Activated T-cell treated with anti-CD3 and anti-CD28 coated beads, Interleukin-2, amount 50 U/mL, for 1 hour (primary cell): ENCODE results near the gene CLIP4.

Source experiments
- DNase-seq: peaks from one replicate; pipeline ENCODE4 v3.0.0-alpha.2; 2020

Gene CLIP4

DNA sequence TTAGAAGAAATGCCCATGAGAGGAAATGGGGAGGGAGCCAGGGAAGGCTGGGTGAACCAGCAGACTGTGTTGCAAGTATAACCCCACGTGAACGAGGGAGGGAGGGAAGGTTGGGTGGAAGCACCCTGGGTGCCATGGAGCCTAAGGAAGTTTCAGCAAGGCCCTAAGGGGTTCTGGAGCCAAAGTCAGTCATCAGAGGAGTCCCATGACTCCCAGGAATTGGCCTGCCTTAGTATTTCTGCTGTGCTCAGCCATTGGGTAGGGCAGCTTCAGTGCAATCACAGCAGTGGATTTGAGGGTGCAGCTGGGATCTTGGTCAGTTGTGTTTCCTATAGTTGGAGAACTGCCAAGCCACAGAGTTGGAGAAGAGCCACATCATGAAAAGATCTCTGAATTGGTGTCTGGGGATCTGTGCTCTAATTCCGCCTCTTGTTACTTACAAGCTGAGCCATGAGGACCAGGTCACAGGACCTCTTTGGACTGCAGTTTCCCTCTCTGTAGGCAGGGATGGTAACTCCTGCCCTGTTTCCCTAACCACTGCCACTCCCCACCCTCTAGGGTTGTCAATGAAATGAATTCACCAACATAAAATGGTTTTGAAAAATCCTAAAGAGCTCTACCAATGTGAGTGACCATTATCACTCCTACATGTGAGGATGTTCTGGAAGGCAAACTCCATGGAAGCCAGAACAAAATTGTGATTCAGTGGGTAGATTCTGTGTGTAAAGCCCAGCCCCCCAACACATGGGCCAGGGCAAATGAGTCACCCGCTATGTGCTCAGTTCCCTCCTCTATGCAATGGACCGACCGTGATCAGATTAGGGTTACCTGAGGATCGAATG lies 108.9 kb downstream of the CLIP4 start:
- no peak for DNase-seq

DNA sequence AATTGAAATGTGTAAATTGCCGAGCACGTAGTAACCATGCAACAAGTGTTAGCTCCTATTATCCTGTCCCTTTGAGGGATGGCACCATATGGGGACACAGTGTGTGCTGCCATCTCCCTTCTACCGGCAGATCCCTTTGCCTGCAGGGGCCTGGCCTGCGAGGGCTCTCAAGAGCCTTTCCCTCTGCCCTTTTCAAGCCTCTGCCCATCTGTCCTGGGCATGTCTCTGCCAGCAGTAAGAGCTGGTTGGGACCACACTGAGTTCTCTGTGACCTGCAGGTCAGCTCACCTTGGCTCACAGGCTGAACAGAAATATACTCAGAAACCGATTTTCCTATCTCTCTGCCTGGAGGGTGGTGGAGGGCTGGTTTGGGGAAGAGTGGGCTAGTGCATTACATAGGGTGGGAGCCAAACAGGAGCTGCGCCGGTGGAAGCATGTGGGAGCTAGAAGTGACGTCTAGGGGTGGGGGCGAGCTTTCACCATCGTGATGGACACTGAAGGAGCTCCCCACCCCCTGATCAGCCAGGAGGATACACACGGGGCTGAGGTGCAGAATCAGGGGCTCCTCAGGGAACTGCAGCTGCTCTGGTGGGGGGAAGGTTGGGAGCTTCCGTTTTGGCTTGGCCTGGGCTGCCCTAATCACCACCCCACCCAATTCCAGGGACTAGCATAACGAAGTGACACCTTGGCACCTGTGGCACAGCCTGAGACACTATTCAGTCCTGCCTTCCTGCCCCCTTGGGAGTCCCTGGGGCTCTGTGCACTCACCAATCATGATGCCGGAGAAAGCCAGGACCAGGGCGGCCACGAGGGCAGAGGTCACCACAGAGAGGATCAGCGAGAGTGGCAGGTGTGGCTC lies 109.7 kb downstream of the CLIP4 start:
- no peak for DNase-seq

DNA sequence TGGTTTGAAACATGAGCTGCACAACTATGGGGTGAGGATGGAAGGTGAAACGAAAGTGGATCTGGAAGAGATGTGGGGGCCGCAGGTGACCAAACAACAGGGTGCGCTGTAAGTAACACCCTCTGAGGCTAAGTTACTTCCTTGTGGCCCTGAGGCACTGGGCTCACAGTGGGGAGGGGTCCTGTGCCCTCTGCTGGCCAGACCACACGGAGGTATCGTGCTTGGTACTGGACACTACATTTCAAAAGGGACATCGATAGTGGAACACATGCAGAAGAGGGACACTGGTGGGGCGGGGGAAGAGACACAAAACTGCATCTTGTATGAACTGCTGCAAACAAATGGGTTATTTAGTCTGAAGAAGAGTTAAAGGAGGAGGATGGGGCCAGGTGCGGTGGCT lies 110.6 kb downstream of the CLIP4 start:
- DNase-seq = no peak

DNA sequence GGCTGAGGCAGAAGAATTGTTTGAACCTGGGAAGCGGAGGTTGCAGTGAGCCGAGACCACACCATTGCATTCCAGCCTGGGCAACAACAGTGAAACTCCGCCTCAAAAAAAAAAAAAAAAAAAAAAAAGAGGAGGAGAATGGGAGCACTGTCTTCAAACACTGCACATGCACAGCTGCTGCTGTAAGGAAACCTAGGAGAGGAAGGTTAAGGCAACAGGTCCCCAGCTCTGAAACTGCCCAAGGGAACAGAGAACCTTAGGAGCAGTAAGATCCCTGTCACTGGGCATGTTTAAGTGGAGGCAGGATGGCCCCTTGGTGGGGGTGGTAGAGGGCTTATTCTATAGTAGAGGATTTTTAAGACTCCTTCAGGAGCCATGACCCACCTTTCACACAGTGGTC lies 111.2 kb downstream of the CLIP4 start:
- DNase-seq = no peak

DNA sequence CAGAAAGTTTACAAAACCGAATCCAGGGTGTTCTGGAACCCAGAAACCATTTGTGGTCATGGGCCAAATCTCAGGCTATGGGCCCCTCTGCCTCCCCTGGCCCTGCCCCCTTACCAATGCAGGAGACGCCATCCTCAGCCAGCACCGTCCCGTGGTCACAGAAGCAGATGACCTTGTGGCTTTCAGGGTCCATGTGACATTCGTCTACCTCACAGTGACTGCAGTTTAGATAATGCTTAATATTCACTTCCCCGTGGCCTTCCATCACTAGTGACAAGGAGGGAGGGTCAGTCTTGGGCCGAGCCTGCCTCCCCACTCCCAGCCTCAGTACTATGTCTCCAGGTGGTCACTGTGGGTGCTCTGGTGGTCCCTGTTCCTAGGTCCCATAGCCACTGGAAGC lies 111.6 kb downstream of the CLIP4 start:
- DNase-seq = no peak

DNA sequence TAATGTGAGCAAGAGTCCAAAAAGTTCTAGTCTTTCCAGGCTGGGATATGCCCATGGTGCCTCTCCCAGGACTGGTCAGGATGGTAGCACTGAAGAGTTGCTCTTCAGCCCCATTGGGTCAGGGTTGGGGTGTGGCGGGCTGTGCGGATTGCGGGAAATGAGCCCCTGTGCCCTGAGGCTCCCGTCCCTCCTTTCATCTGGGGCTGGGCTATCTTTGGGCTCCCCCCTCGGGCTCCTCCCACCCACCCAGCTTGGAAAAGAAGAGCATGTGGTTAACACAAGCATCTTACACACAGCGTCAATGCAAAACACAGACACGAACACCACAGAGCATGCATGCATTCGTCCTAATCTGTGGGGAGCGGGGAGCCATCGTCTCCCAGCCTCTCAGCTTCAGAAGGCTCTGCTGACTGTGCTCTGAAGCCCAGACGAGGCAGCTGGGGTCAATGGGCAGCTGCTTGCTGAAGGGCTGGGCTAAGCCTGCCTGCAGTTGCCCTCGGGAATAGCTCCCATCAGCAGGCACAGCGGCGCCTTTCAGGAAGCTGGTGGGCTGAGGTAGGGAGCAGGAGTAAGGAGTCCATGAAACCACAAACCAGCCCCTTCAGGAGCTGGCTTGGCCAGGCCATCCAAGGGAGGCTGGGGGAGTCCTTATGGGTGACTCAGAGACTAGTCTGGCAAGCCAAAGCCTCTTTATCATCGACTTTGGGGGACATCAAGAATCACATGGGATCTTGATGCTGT lies 112.9 kb downstream of the CLIP4 start:
- DNase-seq = no peak

DNA sequence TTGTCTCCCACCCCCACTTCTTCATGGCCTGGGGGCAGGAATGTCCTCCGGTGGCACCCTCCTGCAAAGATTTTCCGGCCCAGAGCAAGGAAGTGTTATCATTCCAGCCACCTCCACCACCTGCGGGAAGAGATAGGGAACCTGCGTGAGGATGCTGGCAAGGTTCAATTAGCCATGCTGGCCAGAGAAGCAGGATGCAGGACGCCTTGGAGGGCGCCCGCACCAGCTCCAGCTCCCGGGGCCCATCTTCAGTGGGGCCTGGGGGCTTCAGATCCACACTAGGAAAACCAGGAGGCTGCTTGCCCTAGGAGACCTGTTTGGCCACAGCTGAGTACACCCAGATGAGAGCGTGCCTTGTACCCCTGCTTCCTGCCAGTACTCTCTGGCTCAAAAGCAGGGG lies 113.7 kb downstream of the CLIP4 start:
- DNase-seq = no peak

DNA sequence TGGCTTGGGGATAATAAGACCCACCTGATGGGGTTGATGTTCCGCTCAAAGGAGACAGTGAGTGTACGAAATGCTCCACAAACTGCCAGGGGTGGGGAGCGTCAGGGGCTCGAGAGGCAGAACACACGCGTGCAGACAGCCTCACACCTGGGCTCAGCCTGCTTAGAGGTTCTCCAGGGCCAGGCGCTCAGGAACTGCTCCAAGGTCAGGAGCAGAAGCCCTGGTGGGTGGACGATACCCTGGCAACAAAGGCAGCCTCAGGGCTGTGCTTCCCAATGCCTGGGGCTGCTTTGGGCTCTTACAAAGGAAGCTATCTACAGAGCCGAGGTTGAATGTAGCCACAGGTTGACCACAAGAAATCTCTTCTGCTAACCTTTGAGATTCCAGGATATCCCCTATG lies 114.4 kb downstream of the CLIP4 start:
- DNase-seq = no peak

DNA sequence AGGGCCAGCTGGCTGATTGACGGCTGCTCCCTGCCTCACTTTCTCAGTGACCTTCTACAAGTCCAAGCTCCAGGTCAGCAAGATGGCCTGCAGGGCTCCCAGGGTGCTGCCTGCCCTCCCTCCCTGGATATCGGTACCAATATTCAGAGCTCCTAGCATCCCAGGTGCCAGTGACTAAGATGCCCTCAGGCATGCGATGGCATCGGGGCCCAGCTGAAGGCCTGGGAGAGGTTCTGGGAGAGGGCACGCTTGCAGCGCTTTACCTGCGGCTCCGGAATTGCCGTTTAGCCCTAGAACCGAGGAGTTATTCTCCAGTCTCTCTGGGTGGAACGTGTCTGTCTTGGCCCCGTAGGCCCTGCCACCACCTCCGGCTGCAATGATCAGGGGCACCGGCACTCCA lies 116.8 kb downstream of the CLIP4 start:
- DNase-seq = no peak

DNA sequence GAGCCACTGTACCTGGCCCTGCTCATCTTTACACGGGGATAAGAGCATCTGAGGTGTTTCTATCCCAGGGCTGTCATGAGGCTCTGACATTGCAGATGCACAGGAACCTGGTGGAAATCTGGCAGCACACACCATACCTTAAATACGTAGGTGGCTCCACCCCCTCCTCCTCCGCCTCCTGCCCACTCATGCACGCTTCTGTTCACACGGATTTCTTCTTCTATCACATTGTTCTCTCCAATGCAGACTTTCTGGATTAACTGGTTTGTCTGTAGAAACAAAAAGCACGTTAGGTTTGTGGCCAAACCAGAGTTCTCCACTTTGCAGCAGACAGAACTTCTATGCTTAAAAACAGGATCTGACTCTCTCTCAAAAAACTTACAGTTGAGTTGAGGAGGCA lies 118.2 kb downstream of the CLIP4 start:
- DNase-seq = no peak

DNA sequence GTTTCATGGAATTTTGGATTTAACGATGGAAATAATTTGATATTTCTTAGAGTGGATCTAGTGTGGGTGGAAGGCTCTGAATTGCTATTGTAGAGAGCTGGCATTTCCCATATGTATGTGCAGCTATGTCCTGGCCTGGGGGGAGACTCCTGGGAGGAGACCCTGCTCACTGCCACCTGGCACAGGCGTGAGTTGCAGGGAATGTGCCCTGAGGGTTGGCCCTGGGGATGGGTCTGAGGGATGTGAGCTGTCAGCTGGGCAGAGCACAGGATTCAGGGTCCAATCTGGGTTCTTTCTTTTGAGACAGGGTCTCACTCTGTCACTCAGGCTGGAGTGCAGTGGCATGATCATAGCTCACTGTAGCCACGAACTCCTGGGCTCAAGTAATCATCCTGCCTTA lies 120.2 kb downstream of the CLIP4 start:
- DNase-seq = no peak

DNA sequence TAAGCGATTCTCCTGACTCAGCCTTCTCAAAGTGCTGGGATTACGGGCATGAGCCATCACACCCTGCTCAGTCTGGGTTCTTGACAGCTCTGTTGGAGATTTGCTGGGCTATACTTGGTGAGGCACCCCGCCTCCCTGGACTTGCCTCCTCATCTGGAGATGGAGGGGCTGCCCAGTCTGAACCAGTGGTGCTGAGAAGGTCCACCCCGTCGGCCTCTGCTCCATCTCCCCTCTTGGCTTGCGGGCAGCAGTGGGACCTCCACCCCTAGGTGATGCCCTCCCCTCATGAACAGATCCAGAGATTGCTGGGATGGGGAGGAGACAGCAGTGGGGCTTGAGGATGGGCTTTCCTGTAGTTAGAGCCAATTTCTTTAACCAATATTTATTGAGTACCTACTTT lies 120.9 kb downstream of the CLIP4 start:
- DNase-seq = no peak

DNA sequence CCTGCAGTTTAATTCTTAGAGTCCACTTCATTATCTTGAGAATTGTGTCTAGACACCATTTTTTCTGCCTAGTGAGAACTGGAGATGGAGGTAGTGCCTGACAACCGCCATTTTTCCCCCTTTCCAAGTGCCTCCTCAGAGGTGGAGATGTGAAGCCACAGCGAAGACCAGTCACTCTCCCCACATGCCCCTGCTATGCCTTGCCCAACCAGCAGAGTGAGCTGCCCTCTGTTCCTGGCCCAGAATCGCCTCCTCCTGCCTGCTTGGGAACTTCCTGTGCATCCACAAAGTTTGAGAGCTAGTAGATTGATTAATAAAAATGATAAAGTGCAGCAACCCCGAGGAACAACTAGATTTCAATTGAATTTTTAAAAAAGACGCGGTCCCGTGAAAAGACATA lies 123.3 kb downstream of the CLIP4 start:
- DNase-seq = no peak
